ENCODE measurements around the gene TRIM27.
"Not testable (repeated sequence)": the region's sequence is repeated elsewhere in the genome, so short reads cannot be mapped to it uniquely, and the experiment has no call there.

The TRIM27 gene

DNA sequence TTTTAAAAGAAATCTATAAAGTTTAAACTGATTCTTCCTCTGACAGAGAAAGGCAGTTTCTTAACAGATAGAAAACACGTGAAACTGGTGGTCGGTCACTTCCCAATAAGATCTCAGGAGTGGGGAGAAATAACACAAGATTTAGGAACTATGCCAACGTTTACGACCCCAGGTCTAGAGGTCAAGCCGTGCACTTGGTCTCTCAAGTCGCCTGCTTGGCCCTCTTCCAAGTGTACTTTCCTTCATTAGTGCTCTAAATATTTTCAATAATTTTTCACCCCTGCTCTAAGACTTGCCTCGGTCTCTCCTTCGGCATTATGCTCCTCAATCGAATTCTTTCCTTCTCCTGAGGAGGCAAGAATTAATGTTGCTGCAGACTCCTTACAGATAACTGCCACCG is 61.7 kb downstream of the TRIM27 start:
- no peak for DNase-seq

DNA sequence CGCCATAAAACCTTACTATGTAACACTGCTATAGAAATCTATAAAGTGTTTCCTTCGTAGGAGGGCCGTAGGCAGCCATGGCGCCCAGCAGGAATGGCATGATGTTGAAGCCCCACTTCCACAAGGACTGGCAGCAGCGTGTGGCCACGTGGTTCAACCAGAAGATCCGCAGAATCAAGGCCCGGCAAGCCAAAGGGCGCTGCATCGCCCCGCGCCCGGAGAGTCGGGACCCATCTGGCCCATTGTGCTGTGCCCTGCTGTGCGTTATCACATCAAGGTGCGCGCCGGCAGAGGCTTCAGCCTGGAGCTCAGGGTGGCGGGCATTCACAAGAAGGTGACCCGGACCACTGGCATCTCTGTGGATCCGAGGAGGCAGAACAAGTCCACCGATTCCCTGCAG is 62.4 kb downstream of the TRIM27 start:
- DNase-seq = no peak

DNA sequence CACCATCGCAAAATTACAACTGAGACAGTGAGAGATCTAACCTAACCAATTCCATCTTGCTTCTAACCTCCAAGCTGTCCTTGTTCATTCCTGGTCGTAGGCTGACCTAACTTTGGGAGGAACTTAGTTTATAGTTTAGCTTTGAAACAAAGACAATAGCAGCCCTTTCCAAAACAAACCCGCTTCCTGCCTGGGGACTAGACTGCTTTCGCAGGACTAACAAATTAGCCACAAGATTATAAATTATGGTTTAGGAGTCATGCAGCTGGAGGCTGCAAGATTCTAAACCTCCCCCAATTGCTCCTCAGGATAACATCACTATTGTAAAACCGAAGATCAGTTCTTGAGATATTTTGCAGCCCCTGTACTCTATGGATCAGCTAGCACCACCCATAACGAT is 63.2 kb downstream of the TRIM27 start:
- DNase-seq = no peak

DNA sequence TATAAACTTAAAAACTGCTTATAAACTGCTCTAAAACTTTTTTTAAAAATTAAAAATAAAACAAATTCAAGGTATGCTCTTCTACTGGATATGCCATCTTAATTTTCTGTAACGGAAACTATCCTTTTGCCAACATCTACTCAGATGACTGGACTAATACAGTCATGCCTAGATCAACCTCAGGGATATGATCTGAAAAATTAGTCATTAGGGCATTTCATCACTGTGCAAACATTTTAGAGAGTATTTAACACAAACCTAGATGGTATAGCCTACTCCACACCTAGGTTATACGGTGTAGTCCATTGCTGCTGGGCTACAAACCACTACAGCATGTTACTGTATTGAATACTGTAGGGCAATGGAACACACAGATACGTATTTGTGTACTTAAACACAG is 64.8 kb downstream of the TRIM27 start:
- DNase-seq = no peak

DNA sequence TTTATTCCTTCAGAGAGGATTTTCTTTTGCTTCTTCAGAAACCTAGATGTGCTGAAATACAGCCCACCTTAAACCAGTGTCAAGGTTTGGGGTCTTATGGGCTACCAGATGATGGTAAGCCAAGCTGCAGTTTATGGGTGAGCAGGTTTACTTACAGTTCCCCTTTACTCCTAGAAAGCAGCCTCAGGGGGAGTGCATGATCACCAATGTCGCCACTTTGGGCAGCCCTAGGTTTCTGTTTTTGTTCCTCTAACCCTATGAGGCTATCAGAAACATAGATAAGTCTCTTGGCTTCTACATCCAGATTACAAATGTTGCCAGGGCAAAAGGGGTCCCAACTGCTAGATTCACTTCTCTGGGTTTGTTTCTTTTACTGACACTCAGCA is 67.2 kb downstream of the TRIM27 start:
- DNase-seq = no peak

DNA sequence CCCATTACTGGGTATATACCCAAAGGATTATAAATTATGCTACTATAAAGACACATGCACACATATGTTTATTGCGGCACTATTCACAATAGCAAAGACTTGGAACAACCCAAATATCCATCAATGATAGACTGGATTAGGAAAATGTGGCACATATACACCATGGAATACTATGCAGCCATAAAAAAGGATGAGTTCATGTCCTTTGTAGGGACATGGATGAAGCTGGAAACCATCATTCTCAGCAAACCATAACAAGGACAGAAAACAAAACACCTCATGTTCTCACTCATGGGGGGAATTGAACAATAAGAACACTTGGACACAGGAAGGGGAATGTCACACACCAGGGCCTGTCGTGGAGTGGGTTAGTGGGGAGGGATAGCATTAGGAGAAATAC is 69.4 kb downstream of the TRIM27 start:
- DNase-seq = not testable (repeated sequence)

Measured in stimulated activated CD8-positive, alpha-beta memory T cell treated with anti-CD3 and anti-CD28 coated beads, Interleukin-4, amount 100 ng/mL, for 48 hours (primary cell).